ENCODE measurements around the gene RAB31. TPM values are rescaled to one million over a fixed set of nuclear protein-coding genes. Genes with fewer than 3 reads are reported as not detected.

Gene RAB31
- total and polyA plus RNA-seq, 2 of the 13 experiments (the other 11 are each of a cell fraction or from before 2014, with no cell fraction given), result 1.1 to 1.7 TPM

- Histone ChIP-seq H4K20me1 (ENCODE audit: insufficient read depth, low read length) (no peaks in the 10 kb centered on the region), H3K36me3 (replicated peaks in 1 of 2; ENCODE audit: control insufficient read depth in 1 of 2, insufficient read depth in 2 of 2, low read length in 2 of 2) (no peaks in the 10 kb centered on the region), H3K4me2 (ENCODE audit: low read depth, low read length) (no peak overlapping the region), H3K9ac (ENCODE audit: insufficient read depth, low read depth, low read length) (no peak overlapping the region), H3K27me3 (ENCODE audit: control insufficient read depth in 1 of 2, insufficient read depth in 2 of 2, low read length in 2 of 2) (no peaks in the 10 kb centered on the region), H3K9me3 (ENCODE audit: low read length) (no peaks in the 10 kb centered on the region), H3K79me2 (ENCODE audit: insufficient read depth, low read length) (no peaks in the 10 kb centered on the region), H2AFZ (ENCODE audit: low read length) (no peak overlapping the region), H3K4me3 (replicated peaks in 1 of 3; ENCODE audit: insufficient read depth in 1 of 3, low read depth in 2 of 3, low read length in 3 of 3) (no peak overlapping the region), H3K4me1 (ENCODE audit: insufficient read depth, low read length) (no peaks in the 10 kb centered on the region), H3K27ac (ENCODE audit: extremely low read length, insufficient read depth, low read length) (no peak overlapping the region)
- in situ Hi-C loops (cut with HindIII; ENCODE audit: extremely low pct_ligation_motif_present, low pct_unique_long_range_greater_than_20kb) (no loop called here), intact Hi-C loops (cut with micrococcal nuclease; ENCODE audit: unreplicated experiment) (loop anchor here (1.0 to 5.0 kb wide), 2 partner anchors 110 to 145 kb away; no protein-coding TSS in a partner anchor)
- TF ChIP-seq CTCF (CRISPR knock-in tag; IDR thresholded peaks at IDR 0.05), result peak; percentile 63
- no peak for TF ChIP-seq ZZZ3 (CRISPR knock-in tag; IDR thresholded peaks at IDR 0.05; ENCODE audit: borderline replicate concordance)
- no peak for TF ChIP-seq ZNF160 (CRISPR knock-in tag; IDR thresholded peaks at IDR 0.05)
- peak; percentile 75 for TF ChIP-seq TEAD3 (CRISPR knock-in tag; optimal IDR thresholded peaks at IDR 0.05; ENCODE audit: borderline replicate concordance)
- peak; percentile 74 for TF ChIP-seq STAG1 (CRISPR knock-in tag; IDR thresholded peaks at IDR 0.05)
- peak; percentile 47 for TF ChIP-seq SMC3 (IDR thresholded peaks at IDR 0.05; ENCODE audit: low read length)
- TF ChIP-seq ZNF891 (CRISPR knock-in tag; IDR thresholded peaks at IDR 0.05), result no peak
- 0 out of 2 replicates have a peak, but pooled peaks have one; percentile 18 for TF ChIP-seq RAD21 (CRISPR knock-in tag; IDR thresholded peaks at IDR 0.05)
- DNase-seq (ENCODE audit: low spot score) (peak; percentile 37), ATAC-seq (peak; percentile 73), FAIRE-seq (peak; percentile 63)
- BruUV-seq (replicated peaks), result no TSS peak
- ChIA-PET POLR2A (no interaction called here), CTCF (ENCODE audit: low intra/inter-chr PET ratio, low total read pairs) (no interaction called here)
- WGBS (ENCODE audit: low lambda C conversion rate), result 53% methylated on average over 2 of the region's 3 CpGs
Observed at GRCh38 chr18:9722691-9723090, 14.6 kb downstream of the RAB31 start.
